Fibroblast of skin of left biceps (primary cell): Measurements from ENCODE around the gene CCDC80.

Source experiments
- DNase-seq, 2 experiments: peaks; one replicate each; pipeline ENCODE4 v3.0.0-alpha.2; 2013; ENCODE audit warnings: low read depth in 2 of 2

The CCDC80 gene

DNA sequence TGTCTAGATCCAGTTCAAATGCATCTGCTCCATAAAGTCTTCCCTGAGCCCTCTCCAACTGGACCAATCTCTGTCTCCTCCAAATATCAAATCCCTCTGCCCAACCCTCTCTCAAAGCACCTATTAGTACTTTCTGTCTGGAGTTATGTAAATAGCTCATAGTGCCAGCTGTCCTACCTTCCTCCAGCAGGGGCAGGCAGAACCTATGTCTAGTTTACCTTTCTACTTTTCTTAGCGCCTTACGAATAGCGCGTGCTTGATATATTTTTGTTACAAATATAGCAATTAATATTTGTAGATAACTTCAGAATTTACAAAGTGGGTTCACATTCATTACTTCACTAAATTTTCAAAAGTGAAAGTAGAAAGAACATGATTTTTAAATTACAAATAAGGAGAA is 14.0 kb upstream of the CCDC80 start:
- DNase-seq = no peak

DNA sequence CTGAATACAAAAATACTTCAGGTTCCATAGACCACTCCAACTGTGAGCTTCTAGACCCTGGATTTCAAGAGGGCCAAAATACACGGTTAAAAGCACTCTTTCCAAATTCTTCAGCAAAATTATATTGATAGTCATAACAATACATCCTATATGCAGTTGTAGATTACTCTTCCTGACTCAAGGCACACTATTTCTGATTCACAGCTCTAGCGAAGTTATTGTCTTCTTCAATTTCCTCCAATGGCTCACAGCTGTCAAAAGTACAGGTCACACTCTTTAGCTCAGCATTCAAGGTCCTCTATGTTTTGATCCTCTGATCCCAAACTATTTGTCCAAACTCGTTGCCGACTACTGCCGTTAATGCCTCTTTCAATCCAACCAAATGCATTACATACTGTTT is 13.5 kb upstream of the CCDC80 start:
- DNase-seq = no peak

DNA sequence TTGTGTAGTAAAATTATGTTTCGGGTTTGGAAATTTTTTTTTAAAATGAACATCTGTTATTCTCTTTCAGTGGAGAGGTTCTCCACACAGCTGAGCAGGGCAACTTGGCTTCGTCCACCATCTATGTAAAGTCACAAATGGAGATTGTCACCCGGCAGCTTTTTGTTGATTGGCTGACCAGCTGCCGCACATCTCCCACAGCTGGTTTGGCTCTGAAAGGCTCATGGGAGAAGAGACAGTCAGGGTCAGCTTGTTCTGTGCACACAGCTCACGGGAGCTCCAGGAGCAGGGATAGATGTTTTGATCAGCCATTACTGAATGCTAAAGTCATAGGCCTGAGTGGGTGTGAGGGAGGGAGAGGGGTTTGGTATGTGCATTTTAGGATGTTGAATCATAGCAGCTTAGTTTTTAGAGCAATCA is 12.9 kb upstream of the CCDC80 start:
- DNase-seq = peak; percentile 80 to 82

DNA sequence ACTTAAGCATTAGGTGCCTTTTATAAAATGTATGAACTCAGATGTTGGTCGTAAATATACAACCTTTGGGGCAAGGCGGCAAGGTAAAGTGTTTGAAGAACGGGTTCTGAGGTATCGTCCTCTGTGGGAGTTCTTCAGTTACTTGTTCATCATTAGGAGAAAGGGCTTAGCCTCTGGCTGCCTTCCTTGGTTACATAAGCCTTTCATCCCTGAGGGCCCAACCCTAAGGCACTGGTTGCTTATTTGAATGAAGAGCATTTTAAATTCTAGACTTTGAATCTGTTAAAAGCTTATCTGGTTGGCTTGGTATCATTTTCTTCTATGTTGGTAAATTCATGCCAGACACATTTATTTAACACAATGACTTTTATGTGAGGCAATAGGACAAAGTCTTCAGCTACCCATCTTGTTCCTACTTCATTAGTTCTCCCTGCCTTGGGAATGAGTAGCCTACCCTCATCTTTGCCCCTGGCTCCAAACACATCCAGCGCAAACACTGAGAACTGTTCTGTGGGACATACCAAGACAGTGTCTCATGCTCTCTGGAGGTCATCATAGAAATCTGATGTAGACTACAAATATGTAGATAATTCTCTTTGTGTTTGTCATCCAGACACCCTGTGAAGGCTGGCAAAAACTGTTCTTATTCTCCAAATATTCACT is 12.4 kb upstream of the CCDC80 start:
- peak; percentile 95 to 97 for DNase-seq

DNA sequence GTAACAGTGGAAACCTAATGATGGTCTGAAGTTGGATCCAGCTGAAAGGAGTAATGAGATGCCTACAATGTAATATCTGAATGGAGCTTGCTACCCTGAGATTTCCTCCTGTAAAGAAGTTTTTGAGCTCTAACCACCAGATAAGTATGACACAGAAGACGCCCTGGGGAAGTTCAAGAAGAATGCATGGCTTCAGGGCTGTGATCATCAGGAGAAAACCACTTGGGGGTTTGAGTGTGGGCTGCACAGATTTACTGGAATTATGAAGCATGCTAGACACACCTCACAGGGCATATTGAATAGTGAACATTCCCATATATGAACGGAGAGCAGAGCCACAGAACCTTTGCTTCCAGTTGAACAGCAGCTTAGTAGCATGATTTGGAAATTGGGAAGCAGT is 10.6 kb upstream of the CCDC80 start:
- peak; percentile 90 to 91 for DNase-seq

DNA sequence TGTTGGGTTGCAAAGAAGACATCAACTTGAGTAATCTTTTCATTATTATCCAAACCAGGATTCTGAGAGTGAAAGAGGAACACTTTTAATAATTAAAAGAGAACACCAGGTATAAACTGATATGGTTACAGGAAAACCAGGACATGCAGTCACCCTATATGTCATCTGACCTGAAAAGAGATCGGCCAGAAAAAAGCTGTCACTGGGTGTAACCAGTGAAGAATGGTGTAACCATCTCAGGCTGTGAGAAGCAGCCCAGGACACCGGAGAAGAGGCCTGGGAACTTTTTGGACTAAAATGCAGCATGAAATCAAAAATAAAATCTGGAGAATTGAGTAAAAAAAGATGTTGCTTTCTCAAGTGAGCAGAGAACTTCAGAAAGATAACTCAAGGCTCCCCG is 10.1 kb upstream of the CCDC80 start:
- no peak for DNase-seq

DNA sequence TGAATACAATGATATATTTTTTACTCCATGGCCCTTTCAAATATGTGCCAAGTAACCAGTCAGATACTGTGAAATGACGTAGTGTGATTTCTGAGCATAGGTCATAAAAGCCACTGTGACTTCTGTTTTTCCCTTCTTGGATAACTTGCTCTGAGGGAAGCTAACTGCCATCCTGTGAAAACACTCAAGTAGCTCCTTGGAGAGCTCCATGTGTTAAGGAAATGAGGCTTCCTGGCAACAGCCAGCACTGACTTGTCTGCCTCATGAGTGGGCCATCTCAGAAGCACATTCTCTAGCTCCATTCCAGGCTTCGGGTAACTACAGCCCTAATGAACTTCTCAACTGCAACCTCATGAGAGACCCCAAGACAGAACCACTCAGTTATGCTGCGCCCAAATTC is 9.5 kb upstream of the CCDC80 start:
- DNase-seq = no peak

DNA sequence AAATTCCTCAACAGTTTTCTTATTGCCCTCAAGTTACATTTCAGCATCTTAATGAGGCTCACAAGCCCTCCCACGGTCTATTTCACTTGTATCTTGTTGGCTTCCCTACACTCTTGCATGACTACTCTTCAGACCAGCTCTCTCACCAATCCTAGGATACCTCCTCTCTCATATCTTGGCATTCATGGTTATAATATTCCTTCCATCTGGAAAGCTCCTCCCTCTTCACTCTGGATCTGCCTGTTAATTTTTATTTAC is 8.5 kb upstream of the CCDC80 start:
- DNase-seq = peak; percentile 93 to 95

DNA sequence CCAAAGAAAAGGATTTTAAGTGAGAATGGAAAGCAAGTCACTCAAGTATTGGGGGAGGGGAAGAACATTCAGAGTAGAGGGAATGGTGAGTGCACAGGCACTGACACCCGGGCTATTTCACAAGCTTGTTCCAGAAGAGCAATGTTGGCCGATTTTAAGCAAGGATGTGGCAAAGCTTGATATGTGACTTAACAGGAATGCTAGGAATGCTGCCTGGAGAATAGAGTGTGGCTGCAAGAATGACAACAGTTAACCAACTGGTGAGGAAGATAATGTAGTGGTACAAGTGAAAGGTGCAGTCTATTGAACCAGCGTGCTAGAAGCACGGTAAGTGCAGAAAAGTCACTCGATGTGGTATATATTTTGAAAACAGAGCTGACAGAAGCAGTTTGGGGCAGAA is 6.2 kb upstream of the CCDC80 start:
- peak; percentile 82 to 86 for DNase-seq

DNA sequence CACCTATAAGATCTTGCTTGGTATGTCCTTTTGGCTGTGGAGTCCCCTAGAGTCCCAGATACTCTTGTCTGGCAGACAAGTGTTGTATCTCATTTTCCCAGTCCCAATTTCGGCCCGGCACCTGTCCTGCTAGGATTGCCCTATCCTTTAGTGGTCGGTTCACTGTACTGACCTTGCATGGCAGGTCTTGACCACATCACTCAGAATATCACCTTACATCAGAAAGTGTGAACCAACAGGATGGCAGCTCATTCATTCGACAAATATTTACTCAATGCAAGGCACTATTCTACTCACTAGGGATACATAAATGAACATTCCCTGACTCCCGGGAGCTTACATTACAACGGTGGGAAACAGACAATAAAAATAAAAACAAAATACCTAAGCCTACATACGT is 5.7 kb upstream of the CCDC80 start:
- no peak for DNase-seq

DNA sequence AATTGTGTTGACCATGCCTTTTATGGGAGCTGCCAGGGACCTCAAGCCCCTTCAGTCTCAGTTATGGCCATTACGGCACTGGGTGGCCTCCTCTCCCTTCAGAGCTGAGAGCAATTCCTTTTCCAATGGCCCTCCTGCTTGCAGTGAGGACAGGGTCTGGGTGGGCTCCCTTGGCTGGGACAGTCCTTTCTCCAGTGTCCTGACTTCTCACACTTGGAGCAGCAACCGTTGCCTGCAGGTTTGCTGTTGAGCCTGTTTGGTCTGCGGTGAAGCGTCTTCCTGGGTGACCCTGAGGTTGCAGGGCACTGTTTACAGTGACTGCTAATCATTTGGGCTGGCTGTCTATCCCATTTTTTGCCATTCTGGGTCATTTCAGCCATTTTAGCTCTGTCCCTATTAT is 3.5 kb upstream of the CCDC80 start:
- no peak for DNase-seq

DNA sequence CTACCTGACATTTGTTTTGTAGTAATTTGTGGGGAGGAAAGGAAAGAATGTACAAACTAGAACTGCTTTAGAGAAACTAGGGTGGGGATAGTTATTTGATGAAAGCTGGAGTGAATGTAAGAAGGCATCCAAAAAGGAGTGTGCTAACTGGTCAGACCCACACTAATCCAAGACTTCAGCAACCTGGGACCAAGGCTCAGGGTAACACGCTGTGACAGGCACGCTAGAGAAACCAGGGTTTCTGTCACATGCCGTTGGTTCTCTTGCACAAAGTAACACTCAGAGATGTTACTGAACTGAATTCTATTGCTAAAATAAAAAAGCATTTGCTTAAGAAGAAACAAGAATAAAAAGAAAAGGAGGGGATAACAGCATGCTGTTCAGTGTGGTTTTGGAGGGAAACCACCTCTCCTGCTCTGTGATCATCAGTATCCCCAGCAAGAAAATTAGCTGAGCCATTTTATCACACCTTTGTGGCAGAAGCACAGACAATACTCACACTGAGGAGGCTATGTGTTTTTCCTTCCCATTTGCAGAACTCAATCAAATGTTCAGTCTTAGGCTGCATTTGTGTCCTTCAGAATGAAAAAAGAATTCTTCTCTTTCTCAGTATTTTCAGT is 2.8 kb upstream of the CCDC80 start:
- no peak for DNase-seq

DNA sequence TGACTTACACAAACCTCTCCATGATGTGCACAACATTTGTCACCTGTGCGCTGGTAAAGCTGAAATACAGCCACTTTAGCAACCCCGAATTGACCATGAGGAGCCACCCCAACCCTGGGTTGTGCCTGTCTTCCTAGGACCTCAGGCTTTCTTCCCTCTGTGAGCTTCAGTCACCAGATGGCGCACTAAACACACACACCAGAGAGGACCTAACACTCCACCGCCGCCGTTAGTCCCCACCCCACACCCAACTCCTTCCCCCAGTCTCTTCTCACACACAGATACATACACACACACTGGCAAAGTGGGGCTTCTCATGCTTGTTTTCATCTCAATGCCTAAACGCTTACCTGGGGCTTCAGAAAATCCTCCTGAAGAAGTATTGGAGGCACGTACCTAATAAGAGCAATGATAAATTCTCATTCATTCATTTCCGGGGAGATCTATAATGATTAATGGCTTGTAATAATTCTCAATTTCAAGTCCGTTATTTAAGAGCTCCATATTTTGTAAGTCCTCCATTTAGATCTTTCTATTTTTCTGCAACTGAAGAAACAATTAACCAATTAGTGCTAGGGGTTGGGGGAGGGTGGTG is 2.1 kb upstream of the CCDC80 start:
- DNase-seq = peak; percentile 81 to 88

DNA sequence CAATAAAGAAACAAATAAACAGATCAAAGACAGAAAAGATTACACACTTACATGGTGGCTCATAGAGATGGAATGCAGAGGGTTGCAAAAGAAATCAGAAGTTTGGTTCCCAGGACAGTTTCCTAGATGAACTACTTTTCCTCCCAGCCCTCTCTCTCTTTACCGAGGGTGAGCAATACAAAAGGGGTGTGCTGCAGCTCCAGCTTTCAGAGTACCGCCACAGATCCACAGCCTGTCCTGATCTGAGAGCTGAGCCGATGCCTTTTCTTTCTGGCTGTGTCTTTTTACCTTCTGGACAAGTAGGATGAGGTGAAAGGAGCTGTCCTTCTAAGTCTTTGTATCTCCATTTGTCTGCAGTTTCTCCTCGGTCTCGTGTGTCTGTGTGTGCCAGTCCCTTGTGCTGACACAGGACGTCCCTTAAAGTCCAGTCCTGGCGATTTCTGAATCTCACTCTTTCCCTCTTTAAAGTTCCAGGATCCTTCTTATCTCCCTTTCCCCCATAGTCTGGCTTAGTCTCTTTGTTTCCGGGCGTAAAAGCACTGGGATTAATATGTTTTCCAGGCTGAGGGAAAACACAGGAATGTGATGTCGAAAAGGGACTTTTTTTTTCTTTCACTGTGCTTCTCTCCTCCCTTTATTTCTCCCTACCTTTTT is 540 bp downstream of the CCDC80 start:
- DNase-seq = peak in 1 of 2 experiments; percentile 43

DNA sequence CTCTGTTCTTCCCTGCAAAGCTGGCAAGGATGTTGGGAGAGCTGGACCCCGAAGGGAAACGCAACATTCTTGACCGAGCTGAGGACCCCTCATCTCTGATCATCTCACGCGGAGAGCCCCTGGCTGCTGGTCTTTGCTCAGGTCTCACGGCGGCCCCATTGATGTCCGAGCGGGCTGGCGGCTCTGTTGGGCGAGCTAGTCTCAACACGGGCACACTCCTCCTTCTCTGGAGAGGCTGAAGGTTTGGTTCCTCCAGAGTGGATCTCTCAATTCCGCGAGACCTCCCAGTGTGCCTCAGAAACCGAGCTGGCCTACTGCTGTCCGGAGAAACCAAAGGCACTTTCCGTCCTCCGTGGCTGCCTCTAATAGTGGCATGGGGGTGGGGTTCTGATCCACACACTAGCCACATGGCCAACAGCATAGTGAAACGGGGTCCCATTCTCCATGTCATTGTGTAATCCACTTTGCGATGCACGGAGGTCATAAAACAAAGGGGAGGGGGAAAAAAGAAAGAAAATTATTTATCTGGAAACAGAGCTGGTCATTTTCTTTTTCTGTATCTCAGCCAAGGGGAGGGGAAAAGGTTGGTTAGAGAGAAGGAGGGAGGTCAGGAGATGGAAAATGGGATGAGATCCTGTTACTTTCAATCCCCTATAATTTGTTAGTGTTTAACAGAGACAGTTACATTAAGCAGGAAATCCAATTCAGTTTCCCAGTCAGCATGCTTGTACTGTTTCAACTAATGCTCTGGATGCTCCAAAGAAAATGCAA is 1.3 kb downstream of the CCDC80 start:
- DNase-seq = no peak

DNA sequence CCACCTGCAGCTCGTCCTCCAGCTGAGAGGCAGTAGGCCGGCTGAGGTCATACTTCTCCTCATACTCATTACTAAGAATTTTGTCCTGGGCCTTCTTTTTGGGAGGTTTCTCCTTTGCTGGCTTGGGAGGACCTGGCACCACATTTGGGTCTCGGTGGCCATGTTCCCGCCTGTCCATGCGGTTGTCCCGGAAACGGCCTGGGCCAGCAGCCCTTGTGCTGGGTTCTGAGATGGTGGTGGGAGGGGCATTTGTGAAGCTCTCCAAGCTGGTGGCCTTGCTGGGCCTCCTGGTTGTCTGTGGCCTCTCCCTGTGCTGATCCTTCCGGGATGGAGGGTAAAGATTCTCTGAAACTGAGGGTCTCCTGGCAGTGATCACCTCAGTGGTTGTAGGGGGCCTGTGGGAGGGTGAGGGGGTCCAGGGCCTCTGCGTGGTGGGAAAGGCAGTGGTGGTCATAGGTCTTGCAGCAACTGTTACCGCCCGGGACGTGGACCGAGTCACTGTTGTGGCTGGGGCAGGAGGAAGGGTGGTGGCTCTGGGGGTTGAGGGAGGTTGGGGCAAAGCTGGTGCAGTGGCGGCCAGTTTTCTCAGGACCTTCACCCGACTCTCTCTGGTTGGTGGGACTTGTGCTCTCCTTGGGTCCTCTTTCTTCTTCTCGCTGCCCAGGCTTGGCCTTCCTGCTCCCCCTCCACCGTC is 2.5 kb downstream of the CCDC80 start:
- no peak for DNase-seq

DNA sequence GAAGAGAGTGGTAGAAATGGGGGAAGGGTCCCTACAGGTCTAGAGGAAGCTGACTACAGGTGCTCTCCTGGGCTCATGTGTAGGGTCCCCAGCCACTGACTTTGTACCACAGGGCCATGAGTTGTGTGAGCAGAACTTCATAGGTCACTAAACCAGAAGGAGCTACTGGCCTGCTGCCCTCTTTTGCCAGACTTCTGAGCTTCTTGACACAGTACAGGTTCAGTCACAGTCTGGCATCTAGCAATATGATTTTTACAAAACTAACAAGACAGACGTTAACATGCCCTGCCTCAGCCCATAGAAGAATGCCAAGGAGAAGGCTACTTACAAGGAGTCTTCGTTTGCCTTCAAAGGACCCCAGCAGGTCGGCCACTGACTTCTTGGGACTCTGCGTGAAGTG is 3.2 kb downstream of the CCDC80 start:
- no peak for DNase-seq

DNA sequence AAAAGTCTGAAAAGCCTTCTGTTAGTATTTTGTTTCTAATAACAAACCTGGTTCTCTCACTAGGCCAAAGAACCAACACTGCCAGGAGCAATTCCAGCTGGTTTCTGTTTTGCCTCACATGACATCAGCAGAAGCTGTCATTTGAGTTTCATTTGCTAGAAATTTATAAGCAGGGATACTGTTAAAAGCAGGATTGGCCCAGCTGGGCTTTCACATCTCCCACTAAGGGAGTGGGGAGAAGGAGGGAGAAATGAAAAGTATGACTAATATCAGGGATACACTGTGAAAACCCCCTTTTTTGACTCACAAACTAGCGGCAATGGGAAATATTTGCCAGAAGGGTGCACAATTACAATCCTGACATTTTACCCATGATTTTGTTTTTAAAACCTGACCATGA is 5.3 kb downstream of the CCDC80 start:
- DNase-seq = peak; percentile 47 to 55

DNA sequence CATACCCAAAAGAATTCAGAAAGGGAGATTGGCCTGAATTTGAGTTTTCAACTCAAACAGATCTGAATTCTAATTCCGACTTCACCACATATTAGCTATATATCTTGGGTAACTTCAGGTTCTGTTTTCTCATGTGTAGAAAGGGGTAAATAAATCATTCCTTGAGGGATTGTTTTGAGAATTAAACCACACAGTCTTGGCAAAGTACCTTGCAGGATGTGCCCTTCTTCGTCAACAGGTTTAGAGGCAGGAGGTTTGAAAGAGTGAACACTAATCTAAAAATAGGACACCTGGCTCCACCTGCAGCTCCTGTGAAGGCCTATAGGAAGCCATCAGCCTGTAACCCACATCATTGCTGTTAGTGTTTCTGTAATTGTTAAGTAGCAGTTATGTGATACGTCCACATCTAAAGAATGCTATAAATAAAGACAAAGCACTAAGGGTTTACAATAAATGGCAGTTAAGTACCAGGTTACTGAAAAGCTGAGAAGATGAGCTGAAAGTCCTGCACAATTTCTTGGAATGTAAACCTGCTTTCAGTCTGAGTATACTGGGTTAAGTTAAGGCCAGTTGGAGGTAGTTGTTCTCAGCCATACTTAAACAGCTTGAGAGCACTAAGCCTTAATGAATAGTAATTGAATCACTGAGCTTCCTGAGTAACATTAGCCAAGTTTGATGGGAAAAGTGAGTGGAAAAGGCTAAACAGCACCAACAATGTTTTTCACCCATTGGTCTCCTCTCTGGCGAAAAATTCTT is 6.0 kb downstream of the CCDC80 start:
- DNase-seq = no peak

DNA sequence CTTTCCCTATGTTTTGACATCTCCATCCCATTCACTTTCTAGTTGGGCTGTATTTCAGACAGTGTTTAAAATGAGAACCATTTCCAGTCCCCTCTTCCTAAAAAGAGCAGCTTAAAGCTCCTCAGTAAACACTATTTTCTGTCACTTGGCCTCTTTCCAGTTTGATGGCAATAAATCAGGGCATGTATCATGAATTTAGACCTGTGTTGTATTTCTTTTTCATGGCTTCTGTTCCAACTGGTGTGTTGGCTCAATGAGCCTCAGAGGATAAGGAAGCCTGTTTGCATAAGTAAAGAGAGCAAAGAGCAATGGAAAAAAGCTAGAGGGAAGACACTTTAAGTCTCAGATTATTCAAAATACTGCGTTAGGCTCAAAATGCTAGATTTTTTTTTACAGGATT is 7.2 kb downstream of the CCDC80 start:
- no peak for DNase-seq

DNA sequence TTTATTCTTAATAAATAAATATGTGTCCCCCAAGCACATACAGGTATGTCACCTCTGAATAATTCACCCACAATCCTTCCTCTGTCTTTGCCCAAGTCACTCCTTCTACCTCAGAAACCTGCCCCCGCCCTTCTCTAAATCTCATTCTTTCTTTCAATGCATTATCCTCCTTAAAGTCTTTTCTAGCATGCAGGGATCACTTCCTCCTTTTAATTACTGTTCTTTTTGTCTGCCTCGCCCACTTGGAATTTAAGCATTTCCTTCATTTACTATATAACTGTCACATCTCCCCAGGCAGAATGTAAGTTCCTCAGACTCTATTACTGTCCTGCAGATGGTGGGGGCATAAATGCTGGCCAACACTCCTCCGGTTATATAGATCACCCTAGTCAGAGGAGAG is 7.8 kb downstream of the CCDC80 start:
- no peak for DNase-seq
